ENCODE measurements around the gene CEP128. TPM values are rescaled to one million over a fixed set of nuclear protein-coding genes. Genes with fewer than 3 reads are reported as not detected.

The CEP128 gene
- total RNA-seq, 1 experiment from 2014 or later: 12.0 TPM

DNA sequence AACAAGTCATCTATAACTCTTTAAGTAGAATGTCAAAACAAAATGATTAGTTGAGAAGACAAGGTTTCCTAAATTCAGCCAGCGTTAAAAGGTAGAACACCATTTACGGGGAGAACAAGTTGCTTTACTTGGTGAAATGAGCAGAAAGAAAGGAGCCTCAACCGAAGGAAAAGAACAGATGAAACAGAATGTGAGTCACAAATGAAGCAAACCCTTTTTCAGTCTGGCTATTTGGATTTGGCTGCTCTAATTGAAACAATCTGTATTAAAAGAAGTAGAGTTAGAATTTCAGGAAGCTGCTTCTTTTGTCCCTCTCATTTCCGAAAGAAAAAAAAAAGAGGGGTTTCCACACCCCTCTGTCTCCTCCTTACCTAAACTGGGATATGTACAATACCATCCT lies 34.6 kb downstream of the CEP128 start (continued):
- TF ChIP-seq, protein P1, sequence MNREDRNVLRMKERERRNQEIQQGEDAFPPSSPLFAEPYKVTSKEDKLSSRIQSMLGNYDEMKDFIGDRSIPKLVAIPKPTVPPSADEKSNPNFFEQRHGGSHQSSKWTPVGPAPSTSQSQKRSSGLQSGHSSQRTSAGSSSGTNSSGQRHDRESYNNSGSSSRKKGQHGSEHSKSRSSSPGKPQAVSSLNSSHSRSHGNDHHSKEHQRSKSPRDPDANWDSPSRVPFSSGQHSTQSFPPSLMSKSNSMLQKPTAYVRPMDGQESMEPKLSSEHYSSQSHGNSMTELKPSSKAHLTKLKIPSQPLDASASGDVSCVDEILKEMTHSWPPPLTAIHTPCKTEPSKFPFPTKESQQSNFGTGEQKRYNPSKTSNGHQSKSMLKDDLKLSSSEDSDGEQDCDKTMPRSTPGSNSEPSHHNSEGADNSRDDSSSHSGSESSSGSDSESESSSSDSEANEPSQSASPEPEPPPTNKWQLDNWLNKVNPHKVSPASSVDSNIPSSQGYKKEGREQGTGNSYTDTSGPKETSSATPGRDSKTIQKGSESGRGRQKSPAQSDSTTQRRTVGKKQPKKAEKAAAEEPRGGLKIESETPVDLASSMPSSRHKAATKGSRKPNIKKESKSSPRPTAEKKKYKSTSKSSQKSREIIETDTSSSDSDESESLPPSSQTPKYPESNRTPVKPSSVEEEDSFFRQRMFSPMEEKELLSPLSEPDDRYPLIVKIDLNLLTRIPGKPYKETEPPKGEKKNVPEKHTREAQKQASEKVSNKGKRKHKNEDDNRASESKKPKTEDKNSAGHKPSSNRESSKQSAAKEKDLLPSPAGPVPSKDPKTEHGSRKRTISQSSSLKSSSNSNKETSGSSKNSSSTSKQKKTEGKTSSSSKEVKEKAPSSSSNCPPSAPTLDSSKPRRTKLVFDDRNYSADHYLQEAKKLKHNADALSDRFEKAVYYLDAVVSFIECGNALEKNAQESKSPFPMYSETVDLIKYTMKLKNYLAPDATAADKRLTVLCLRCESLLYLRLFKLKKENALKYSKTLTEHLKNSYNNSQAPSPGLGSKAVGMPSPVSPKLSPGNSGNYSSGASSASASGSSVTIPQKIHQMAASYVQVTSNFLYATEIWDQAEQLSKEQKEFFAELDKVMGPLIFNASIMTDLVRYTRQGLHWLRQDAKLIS (CRISPR knock-in tag; IDR thresholded peaks at IDR 0.05; ENCODE audit: borderline replicate concordance): no peak

DNA sequence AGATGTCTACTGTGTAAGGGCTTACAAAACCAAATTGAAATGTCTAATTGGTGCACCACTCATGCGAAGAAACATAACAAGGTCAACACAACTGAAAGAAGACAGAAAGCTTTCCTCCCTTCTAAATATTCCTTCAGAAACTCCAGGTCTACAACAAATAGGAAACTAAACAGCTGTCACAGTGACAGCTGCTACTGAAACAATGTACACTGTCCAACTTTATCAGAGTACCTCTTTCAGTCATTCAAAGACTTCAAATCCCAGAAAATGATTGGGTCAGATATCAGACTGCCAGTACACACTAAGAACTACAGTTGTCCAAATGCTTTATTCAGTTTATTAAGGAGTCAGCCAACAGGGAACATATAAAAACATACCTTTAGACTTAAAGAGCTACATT lies 35.2 kb downstream of the CEP128 start:
- peaks cover 12% of the 10 kb centered on the region; the same call in 1 of the 2 replicates for H3K4me1 Mint-ChIP-seq
- no peaks in the 10 kb centered on the region for H3K36me3 Mint-ChIP-seq
- H3K4me3 Mint-ChIP-seq: no peak overlapping the region
- ATAC-seq: no peak
- H3K9me3 Mint-ChIP-seq: no peaks in the 10 kb centered on the region
- DNase-seq (ENCODE audit: low spot score): no peak
- POLR2A ChIA-PET: no interaction called here
- TF ChIP-seq PRRX2 (CRISPR knock-in tag; IDR thresholded peaks at IDR 0.05) (no peak), SMAD3 (CRISPR knock-in tag; IDR thresholded peaks at IDR 0.05; ENCODE audit: borderline replicate concordance) (no peak), SMAD4 (CRISPR knock-in tag; IDR thresholded peaks at IDR 0.05) (no peak)
- CTCF ChIA-PET: no interaction called here
- no peak overlapping the region for H3K27ac Mint-ChIP-seq
- H3K27me3 Mint-ChIP-seq (ENCODE audit: low read depth): no peaks in the 10 kb centered on the region

DNA sequence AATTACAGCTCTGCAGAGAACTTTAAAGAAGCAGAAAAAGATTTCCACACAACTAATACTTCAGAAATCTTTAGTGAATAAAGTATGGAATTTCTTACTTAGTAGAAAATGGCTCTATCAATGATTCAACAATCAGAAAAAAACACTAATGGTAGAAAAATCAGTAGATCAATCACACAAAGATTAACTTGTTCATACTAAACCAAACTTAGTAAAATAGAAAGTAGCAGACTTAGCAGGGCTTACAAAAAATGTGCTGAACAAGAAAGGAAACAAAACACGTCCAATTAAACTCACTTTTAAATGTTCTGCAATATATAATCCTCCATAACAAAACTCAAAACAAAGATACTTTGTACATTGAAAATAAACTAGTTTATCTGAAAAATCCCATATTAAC lies 38.9 kb downstream of the CEP128 start:
- DNase-seq (ENCODE audit: low spot score): no peak
- Mint-ChIP-seq H3K36me3 (no peaks in the 10 kb centered on the region), H3K9me3 (no peaks in the 10 kb centered on the region), H3K4me3 (no peak overlapping the region), H3K27ac (no peak overlapping the region), H3K4me1 (peaks cover 12% of the 10 kb centered on the region; the same call in 1 of the 2 replicates), H3K27me3 (ENCODE audit: low read depth) (no peaks in the 10 kb centered on the region)
- ChIA-PET POLR2A (no interaction called here), CTCF (no interaction called here)
- TF ChIP-seq IRF2 (CRISPR knock-in tag; IDR thresholded peaks at IDR 0.05; ENCODE audit: borderline replicate concordance, low read depth) (no peak), ZNF219 (CRISPR knock-in tag; IDR thresholded peaks at IDR 0.05; ENCODE audit: borderline replicate concordance) (no peak), ZNF263 (CRISPR knock-in tag; IDR thresholded peaks at IDR 0.05; ENCODE audit: low read depth) (no peak), ZNF317 (CRISPR knock-in tag; IDR thresholded peaks at IDR 0.05; ENCODE audit: borderline replicate concordance, low read depth) (no peak), FOXJ3 (CRISPR knock-in tag; IDR thresholded peaks at IDR 0.05; ENCODE audit: borderline replicate concordance) (no peak), ETV6 (CRISPR knock-in tag; IDR thresholded peaks at IDR 0.05) (no peak), SMAD4 (CRISPR knock-in tag; IDR thresholded peaks at IDR 0.05) (no peak), ESRRA (CRISPR knock-in tag; IDR thresholded peaks at IDR 0.05; ENCODE audit: borderline replicate concordance) (no peak), TCF7 (CRISPR knock-in tag; IDR thresholded peaks at IDR 0.05; ENCODE audit: low read depth) (no peak), EMX1 (CRISPR knock-in tag; IDR thresholded peaks at IDR 0.05) (no peak), ZNF423 (CRISPR knock-in tag; IDR thresholded peaks at IDR 0.05) (no peak), NFE2L1 (CRISPR knock-in tag; IDR thresholded peaks at IDR 0.05) (no peak), ZNF396 (CRISPR knock-in tag; IDR thresholded peaks at IDR 0.05; ENCODE audit: borderline replicate concordance) (no peak), ZNF671 (CRISPR knock-in tag; IDR thresholded peaks at IDR 0.05) (no peak)
- TF ChIP-seq, protein P2, sequence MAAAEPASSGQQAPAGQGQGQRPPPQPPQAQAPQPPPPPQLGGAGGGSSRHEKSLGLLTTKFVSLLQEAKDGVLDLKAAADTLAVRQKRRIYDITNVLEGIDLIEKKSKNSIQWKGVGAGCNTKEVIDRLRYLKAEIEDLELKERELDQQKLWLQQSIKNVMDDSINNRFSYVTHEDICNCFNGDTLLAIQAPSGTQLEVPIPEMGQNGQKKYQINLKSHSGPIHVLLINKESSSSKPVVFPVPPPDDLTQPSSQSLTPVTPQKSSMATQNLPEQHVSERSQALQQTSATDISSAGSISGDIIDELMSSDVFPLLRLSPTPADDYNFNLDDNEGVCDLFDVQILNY (CRISPR knock-in tag; IDR thresholded peaks at IDR 0.05): no peak
- TF ChIP-seq, protein P3, sequence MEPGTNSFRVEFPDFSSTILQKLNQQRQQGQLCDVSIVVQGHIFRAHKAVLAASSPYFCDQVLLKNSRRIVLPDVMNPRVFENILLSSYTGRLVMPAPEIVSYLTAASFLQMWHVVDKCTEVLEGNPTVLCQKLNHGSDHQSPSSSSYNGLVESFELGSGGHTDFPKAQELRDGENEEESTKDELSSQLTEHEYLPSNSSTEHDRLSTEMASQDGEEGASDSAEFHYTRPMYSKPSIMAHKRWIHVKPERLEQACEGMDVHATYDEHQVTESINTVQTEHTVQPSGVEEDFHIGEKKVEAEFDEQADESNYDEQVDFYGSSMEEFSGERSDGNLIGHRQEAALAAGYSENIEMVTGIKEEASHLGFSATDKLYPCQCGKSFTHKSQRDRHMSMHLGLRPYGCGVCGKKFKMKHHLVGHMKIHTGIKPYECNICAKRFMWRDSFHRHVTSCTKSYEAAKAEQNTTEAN (CRISPR knock-in tag; IDR thresholded peaks at IDR 0.05): no peak
- TF ChIP-seq, protein P4, sequence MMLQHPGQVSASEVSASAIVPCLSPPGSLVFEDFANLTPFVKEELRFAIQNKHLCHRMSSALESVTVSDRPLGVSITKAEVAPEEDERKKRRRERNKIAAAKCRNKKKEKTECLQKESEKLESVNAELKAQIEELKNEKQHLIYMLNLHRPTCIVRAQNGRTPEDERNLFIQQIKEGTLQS (CRISPR knock-in tag; conservative IDR thresholded peaks at IDR 0.05): no peak
- TF ChIP-seq, protein P5, sequence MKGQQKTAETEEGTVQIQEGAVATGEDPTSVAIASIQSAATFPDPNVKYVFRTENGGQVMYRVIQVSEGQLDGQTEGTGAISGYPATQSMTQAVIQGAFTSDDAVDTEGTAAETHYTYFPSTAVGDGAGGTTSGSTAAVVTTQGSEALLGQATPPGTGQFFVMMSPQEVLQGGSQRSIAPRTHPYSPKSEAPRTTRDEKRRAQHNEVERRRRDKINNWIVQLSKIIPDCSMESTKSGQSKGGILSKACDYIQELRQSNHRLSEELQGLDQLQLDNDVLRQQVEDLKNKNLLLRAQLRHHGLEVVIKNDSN (CRISPR knock-in tag; IDR thresholded peaks at IDR 0.05): no peak
- TF ChIP-seq, protein P6, sequence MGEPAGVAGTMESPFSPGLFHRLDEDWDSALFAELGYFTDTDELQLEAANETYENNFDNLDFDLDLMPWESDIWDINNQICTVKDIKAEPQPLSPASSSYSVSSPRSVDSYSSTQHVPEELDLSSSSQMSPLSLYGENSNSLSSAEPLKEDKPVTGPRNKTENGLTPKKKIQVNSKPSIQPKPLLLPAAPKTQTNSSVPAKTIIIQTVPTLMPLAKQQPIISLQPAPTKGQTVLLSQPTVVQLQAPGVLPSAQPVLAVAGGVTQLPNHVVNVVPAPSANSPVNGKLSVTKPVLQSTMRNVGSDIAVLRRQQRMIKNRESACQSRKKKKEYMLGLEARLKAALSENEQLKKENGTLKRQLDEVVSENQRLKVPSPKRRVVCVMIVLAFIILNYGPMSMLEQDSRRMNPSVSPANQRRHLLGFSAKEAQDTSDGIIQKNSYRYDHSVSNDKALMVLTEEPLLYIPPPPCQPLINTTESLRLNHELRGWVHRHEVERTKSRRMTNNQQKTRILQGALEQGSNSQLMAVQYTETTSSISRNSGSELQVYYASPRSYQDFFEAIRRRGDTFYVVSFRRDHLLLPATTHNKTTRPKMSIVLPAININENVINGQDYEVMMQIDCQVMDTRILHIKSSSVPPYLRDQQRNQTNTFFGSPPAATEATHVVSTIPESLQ (CRISPR knock-in tag; IDR thresholded peaks at IDR 0.05): no peak
- TF ChIP-seq, protein P7, sequence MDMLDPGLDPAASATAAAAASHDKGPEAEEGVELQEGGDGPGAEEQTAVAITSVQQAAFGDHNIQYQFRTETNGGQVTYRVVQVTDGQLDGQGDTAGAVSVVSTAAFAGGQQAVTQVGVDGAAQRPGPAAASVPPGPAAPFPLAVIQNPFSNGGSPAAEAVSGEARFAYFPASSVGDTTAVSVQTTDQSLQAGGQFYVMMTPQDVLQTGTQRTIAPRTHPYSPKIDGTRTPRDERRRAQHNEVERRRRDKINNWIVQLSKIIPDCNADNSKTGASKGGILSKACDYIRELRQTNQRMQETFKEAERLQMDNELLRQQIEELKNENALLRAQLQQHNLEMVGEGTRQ (CRISPR knock-in tag; IDR thresholded peaks at IDR 0.05): no peak
- no peak for ATAC-seq

Data from WTC11 (cell line).